ENCODE measurements around the gene SYT11.
"Not testable (repeated sequence)": the region's sequence is repeated elsewhere in the genome, so short reads cannot be mapped to it uniquely, and the experiment has no call there.

Gene SYT11

GRCh38 chr1:155889566-155889965 lies 30.2 kb downstream of the SYT11 start:
- DNase-seq (ENCODE audit: low read depth): peak; percentile 47

GRCh38 chr1:155890251-155890650 lies 30.9 kb downstream of the SYT11 start:
- no peak overlapping the region for H3K4me3 ChIP-seq (replicated peaks; ENCODE audit: low read depth, low read length)
- TF ChIP-seq, protein P1, sequence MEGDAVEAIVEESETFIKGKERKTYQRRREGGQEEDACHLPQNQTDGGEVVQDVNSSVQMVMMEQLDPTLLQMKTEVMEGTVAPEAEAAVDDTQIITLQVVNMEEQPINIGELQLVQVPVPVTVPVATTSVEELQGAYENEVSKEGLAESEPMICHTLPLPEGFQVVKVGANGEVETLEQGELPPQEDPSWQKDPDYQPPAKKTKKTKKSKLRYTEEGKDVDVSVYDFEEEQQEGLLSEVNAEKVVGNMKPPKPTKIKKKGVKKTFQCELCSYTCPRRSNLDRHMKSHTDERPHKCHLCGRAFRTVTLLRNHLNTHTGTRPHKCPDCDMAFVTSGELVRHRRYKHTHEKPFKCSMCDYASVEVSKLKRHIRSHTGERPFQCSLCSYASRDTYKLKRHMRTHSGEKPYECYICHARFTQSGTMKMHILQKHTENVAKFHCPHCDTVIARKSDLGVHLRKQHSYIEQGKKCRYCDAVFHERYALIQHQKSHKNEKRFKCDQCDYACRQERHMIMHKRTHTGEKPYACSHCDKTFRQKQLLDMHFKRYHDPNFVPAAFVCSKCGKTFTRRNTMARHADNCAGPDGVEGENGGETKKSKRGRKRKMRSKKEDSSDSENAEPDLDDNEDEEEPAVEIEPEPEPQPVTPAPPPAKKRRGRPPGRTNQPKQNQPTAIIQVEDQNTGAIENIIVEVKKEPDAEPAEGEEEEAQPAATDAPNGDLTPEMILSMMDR (IDR thresholded peaks at IDR 0.05; ENCODE audit: low read length, missing control alignments): no peak
- no peak for DNase-seq (ENCODE audit: low read depth)

More at GRCh38 chr1:155889566-155889965, 30.2 kb downstream of the SYT11 start:
- TF ChIP-seq, protein P1 (IDR thresholded peaks at IDR 0.05; ENCODE audit: low read length, missing control alignments): no peak
- H3K4me3 ChIP-seq (replicated peaks; ENCODE audit: low read depth, low read length): no peak overlapping the region

DNA sequence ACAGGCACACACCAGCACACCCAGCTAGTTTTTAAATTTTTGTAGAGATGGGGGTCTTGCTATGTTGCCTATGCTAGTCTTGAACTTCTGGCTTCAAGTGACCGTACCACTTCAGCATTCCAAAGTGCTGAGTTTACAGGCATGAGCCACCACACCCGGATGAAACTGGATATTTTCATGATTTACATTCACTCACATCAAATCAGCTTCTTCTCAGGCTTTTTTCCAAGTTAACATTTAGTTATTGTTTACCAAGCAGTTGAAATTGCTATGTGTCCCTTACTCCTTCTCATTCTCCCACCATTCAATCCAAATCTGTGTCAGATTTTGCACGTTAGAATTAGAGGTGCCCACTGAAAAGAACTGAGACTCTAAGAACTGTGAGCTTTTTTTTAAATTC lies 33.4 kb downstream of the SYT11 start:
- H3K4me3 ChIP-seq (replicated peaks; ENCODE audit: low read depth, low read length): no peak overlapping the region
- TF ChIP-seq, protein P1 (IDR thresholded peaks at IDR 0.05; ENCODE audit: low read length, missing control alignments): no peak
- DNase-seq (ENCODE audit: low read depth): peak; percentile 79

- TF ChIP-seq, protein P1 (IDR thresholded peaks at IDR 0.05; ENCODE audit: low read length, missing control alignments): no peak
- no peak overlapping the region for H3K4me3 ChIP-seq (replicated peaks; ENCODE audit: low read depth, low read length)
- DNase-seq (ENCODE audit: low read depth): peak; percentile 93
Observed at GRCh38 chr1:155893389-155894142, 34.2 kb downstream of the SYT11 start.

GRCh38 chr1:155895617-155896016 lies 36.2 kb downstream of the SYT11 start:
- not testable (repeated sequence) for DNase-seq (ENCODE audit: low read depth); H3K4me3 ChIP-seq (replicated peaks; ENCODE audit: low read depth, low read length)

GRCh38 chr1:155896476-155896875 lies 37.1 kb downstream of the SYT11 start:
- not testable (repeated sequence) for DNase-seq (ENCODE audit: low read depth); H3K4me3 ChIP-seq (replicated peaks; ENCODE audit: low read depth, low read length)

GRCh38 chr1:155897746-155898145 lies 38.4 kb downstream of the SYT11 start:
- no peak overlapping the region for H3K4me3 ChIP-seq (replicated peaks; ENCODE audit: low read depth, low read length)
- TF ChIP-seq, protein P1 (IDR thresholded peaks at IDR 0.05; ENCODE audit: low read length, missing control alignments): no peak
- DNase-seq (ENCODE audit: low read depth): no peak

- DNase-seq (ENCODE audit: low read depth): no peak
- H3K4me3 ChIP-seq (replicated peaks; ENCODE audit: low read depth, low read length): no peak overlapping the region
- TF ChIP-seq, protein P1 (IDR thresholded peaks at IDR 0.05; ENCODE audit: low read length, missing control alignments): no peak
Observed at GRCh38 chr1:155898888-155899287, 39.5 kb downstream of the SYT11 start.

Measured in fibroblast of pulmonary artery (primary cell).